Erythroblast (primary cell): Measurements from ENCODE around the gene TMPRSS2.

Experiments
- GATA1 ChIP-seq: IDR thresholded peaks from 2 replicates; pipeline ENCODE4 v1.6.1; 2011; ENCODE audit warnings: low read depth, mild to moderate bottlenecking, control low read depth, low read length, moderate library complexity
- POLR2A ChIP-seq: IDR thresholded peaks from 2 replicates; pipeline ENCODE4 v1.6.1; 2011; ENCODE audit warnings: mild to moderate bottlenecking, low read length

DNA sequence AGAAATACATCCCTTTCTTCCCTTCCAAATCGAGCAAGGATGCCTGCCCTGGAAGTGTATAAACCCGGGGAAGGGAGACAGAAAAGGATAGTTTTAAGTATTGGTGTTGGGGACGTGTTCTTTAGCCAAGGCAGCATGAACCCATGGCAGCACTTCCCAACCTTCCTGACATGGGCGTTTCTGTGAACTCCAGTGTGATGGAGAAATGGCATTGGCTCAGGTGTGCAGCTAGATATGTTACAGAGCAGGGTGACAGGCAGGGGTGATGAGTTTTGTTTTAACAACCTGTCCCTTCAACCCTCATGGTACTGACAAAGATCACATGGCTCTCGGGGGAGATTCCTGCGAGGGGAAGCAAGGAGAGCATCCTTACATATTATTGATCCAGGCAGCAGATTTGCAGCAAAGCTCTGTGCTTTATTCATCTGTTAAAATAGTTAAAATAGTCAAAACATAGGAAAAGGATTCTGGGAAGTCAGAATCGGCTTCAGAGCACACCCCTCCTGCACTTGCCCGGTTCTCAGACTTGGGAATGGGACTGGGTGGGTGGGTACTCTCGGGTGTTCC is 78.0 kb downstream of the TMPRSS2 start:
- TF ChIP-seq POLR2A = no peak
- no peak for TF ChIP-seq GATA1
